ENCODE measurements around the gene FBLN5. TPM values are rescaled to one million over a fixed set of nuclear protein-coding genes. Genes with fewer than 3 reads are reported as not detected.

The FBLN5 gene
- total RNA-seq, 1 experiment from 2014 or later, result 3.3 TPM

- Histone ChIP-seq H3K9ac (ENCODE audit: low read length) (no peak overlapping the region), H2AFZ (ENCODE audit: low read depth, low read length, poor library complexity, severe bottlenecking) (no peak overlapping the region), H3K27ac (ENCODE audit: low read depth, low read length) (no peak overlapping the region), H3K9me3 (ENCODE audit: control insufficient read depth in 1 of 2, insufficient read depth in 1 of 2, low read depth in 1 of 2, low read length in 2 of 2) (no peaks in the 10 kb centered on the region), H3K9me2 (ENCODE audit: insufficient read depth) (no peaks in the 10 kb centered on the region), H3K79me2 (ENCODE audit: insufficient read depth, low read length) (no peaks in the 10 kb centered on the region), H3K36me3 (ENCODE audit: control insufficient read depth in 1 of 2, insufficient read depth in 2 of 2, low read length in 2 of 2) (no peaks in the 10 kb centered on the region), H3K27me3 (ENCODE audit: insufficient read depth, low read length) (no peaks in the 10 kb centered on the region), H3K4me1 (ENCODE audit: control insufficient read depth in 1 of 2, insufficient read depth in 2 of 2, low read length in 2 of 2) (no peaks in the 10 kb centered on the region), H4K20me1 (ENCODE audit: insufficient read depth) (no peaks in the 10 kb centered on the region), H3K4me2 (ENCODE audit: low read length) (no peak overlapping the region), H3K4me3 (replicated peaks in 1 of 2; ENCODE audit: low read depth in 1 of 2, low read length in 2 of 2) (no peak overlapping the region)
- no peak for DNase-seq (ENCODE audit: low read depth, low spot score)
- ATAC-seq, result no peak
- POLR2A ChIA-PET, result no interaction called here
- TF ChIP-seq JUND (IDR thresholded peaks at IDR 0.05) (no peak), EZH2phosphoT487 (IDR thresholded peaks at IDR 0.05; ENCODE audit: borderline replicate concordance) (no peak), ZNF274 (IDR thresholded peaks at IDR 0.05; ENCODE audit: low read depth, low read length) (no peak), FOSL1 (IDR thresholded peaks at IDR 0.05; ENCODE audit: low read depth) (no peak), CTCF (IDR thresholded peaks at IDR 0.05 in 2 of 3, conservative IDR thresholded peaks at IDR 0.05 in 1 of 3; ENCODE audit: borderline replicate concordance in 1 of 3, insufficient read depth in 1 of 3, low read depth in 2 of 3, low read length in 2 of 3) (0 out of 6 replicates have a peak, but pooled peaks of 1 of the 3 experiments have one; percentile 5), ZFX (IDR thresholded peaks at IDR 0.05) (no peak), RAD21 (IDR thresholded peaks at IDR 0.05; ENCODE audit: low read depth) (peak; percentile 24; the same call in 1 of the 2 replicates), ZBTB33 (IDR thresholded peaks at IDR 0.05; ENCODE audit: extremely low read depth, insufficient replicate concordance, low read length) (no peak), SIN3A (IDR thresholded peaks at IDR 0.05; ENCODE audit: low read depth) (no peak), CEBPB (IDR thresholded peaks at IDR 0.05; ENCODE audit: low read depth) (no peak)
- intact Hi-C loops (cut with micrococcal nuclease), result no loop called here
- RAD21 ChIA-PET (ENCODE audit: low non-redundant PET in 1 of 2, low total read pairs in 2 of 2, uncharacterized antibody in 2 of 2, unreplicated experiment in 2 of 2), result no interaction called here
- BruUV-seq (replicated peaks), result no TSS peak
- CTCF ChIA-PET, result interaction anchor here (0.6 kb wide), 1 partner anchor 21 kb away, joined by 4 read pairs; no protein-coding TSS in a partner anchor
These were observed 22.3 kb downstream of the FBLN5 start for GRCh38 chr14:91925001-91925726.
